HepG2 (cell line): ENCODE results near the gene SLC2A11. TPM values are rescaled to one million over a fixed set of nuclear protein-coding genes. Genes with fewer than 3 reads are reported as not detected.

Experiments used
- ARNTL ChIP-seq: sonication (generic); formaldehyde crosslinking; IDR thresholded peaks from 2 replicates; pipeline ENCODE4 v1.4.0; 2020; ENCODE audit warnings: mild to moderate bottlenecking, missing genetic modification reagents
- ATF1 ChIP-seq: IDR thresholded peaks from 2 replicates; pipeline ENCODE4 v1.6.1; 2016; ENCODE audit warnings: mild to moderate bottlenecking, control low read depth
- ATF7 ChIP-seq, 2 experiments: fragments of 450-650 bp in 1 of 2; sonication (generic) in 1 of 2; formaldehyde crosslinking in 1 of 2; IDR thresholded peaks; 2 replicates each; pipeline versions ENCODE4 v1.4.0 to v1.6.1; 2016 to 2020; ENCODE audit warnings: antibody characterized with exemption in 1 of 2, mild to moderate bottlenecking in 1 of 2, missing genetic modification reagents in 1 of 2
- DBP ChIP-seq: sonication (generic); formaldehyde crosslinking; IDR thresholded peaks from 2 replicates; pipeline ENCODE4 v1.4.0; 2020; ENCODE audit warnings: missing genetic modification reagents; ENCODE audit errors: not compliant biosample characterization
- E2F2 ChIP-seq: sonication (generic); formaldehyde crosslinking; IDR thresholded peaks from 2 replicates; pipeline ENCODE4 v1.4.0; 2020; ENCODE audit warnings: missing genetic modification reagents, borderline replicate concordance
- LBX2 ChIP-seq: sonication (generic); formaldehyde crosslinking; IDR thresholded peaks from 2 replicates; pipeline ENCODE4 v1.5.0; 2020; ENCODE audit warnings: missing genetic modification reagents, mild to moderate bottlenecking, borderline replicate concordance
- MNT ChIP-seq: fragments of 450-650 bp; IDR thresholded peaks from 2 replicates; pipeline ENCODE4 v1.6.1; 2016
- MZF1 ChIP-seq: sonication (generic); formaldehyde crosslinking; IDR thresholded peaks from 2 replicates; pipeline ENCODE4 v1.8.1; 2023; ENCODE audit warnings: mild to moderate bottlenecking, missing genetic modification reagents, borderline replicate concordance
- PRMT3 ChIP-seq: sonication (generic); formaldehyde crosslinking; IDR thresholded peaks from 2 replicates; pipeline ENCODE4 v1.8.1; 2022; ENCODE audit warnings: low read depth, mild to moderate bottlenecking, moderate library complexity, missing genetic modification reagents, borderline replicate concordance
- TBP ChIP-seq: sonication (generic); formaldehyde crosslinking; IDR thresholded peaks from 2 replicates; pipeline ENCODE4 v1.5.0; 2020; ENCODE audit warnings: missing genetic modification reagents
- ZFX ChIP-seq: sonication (generic); formaldehyde crosslinking; IDR thresholded peaks from 2 replicates; pipeline ENCODE4 v1.4.0; 2020; ENCODE audit warnings: mild to moderate bottlenecking, low read depth, missing genetic modification reagents, moderate library complexity
- ZMYM2 ChIP-seq: sonication (generic); formaldehyde crosslinking; IDR thresholded peaks from 2 replicates; pipeline ENCODE4 v1.8.0; 2022; ENCODE audit warnings: mild to moderate bottlenecking, missing genetic modification reagents
- ZNF30 ChIP-seq: sonication (generic); formaldehyde crosslinking; IDR thresholded peaks from 2 replicates; pipeline ENCODE4 v1.5.0; 2020; ENCODE audit warnings: mild to moderate bottlenecking, missing genetic modification reagents
- ZNF329 ChIP-seq: sonication (generic); formaldehyde crosslinking; IDR thresholded peaks from 2 replicates; pipeline ENCODE4 v1.9.0; 2021; ENCODE audit warnings: low read depth, mild to moderate bottlenecking, missing genetic modification reagents
- ZNF782 ChIP-seq: sonication (generic); formaldehyde crosslinking; IDR thresholded peaks from 2 replicates; pipeline ENCODE4 v1.4.0; 2020; ENCODE audit warnings: missing genetic modification reagents, mild to moderate bottlenecking, borderline replicate concordance
- polyA plus RNA-seq, 8 experiments: library from polyadenylated mRNA; depleted of rRNA in 3 of 8; stranded (reverse) in 7 of 8; unstranded in 1 of 8; fragments of >200 nt; fragmentation: Illumina TruSeq in 4 of 8; extraction: Trizol in 4 of 8; gene quantifications; 2 replicates each; pipeline versions ENCODE4 v1.2.1 to v1.2.3, GENCODE V29; 2011 to 2016; ENCODE audit warnings: low read depth in 4 of 8, missing spikeins in 1 of 8, mixed read lengths in 1 of 8; ENCODE audit not compliant: insufficient read depth in 1 of 8
- total RNA-seq, 5 experiments: library from RNA; depleted of rRNA; stranded (reverse); fragments of >200 nt; fragmentation: Illumina TruSeq; extraction: Trizol; gene quantifications; 2 replicates each; pipeline ENCODE4 v1.2.3, GENCODE V29; 2016; ENCODE audit warnings: low read depth in 1 of 5
- TF ChIP-seq, protein P1 (sequence below): sonication (generic); formaldehyde crosslinking; IDR thresholded peaks from 2 replicates; pipeline ENCODE4 v1.5.1; 2020; ENCODE audit warnings: missing genetic modification reagents, mild to moderate bottlenecking, borderline replicate concordance
- TF ChIP-seq, protein P2 (sequence below): IDR thresholded peaks from 2 replicates; pipeline ENCODE4 v1.6.1; 2012; ENCODE audit warnings: low read length, improper control_type of control experiment

The SLC2A11 gene
- total and polyA plus RNA-seq, 2 of the 13 experiments (the other 11 are each of a cell fraction or from before 2014, with no cell fraction given), result 15.2 to 15.4 TPM

DNA sequence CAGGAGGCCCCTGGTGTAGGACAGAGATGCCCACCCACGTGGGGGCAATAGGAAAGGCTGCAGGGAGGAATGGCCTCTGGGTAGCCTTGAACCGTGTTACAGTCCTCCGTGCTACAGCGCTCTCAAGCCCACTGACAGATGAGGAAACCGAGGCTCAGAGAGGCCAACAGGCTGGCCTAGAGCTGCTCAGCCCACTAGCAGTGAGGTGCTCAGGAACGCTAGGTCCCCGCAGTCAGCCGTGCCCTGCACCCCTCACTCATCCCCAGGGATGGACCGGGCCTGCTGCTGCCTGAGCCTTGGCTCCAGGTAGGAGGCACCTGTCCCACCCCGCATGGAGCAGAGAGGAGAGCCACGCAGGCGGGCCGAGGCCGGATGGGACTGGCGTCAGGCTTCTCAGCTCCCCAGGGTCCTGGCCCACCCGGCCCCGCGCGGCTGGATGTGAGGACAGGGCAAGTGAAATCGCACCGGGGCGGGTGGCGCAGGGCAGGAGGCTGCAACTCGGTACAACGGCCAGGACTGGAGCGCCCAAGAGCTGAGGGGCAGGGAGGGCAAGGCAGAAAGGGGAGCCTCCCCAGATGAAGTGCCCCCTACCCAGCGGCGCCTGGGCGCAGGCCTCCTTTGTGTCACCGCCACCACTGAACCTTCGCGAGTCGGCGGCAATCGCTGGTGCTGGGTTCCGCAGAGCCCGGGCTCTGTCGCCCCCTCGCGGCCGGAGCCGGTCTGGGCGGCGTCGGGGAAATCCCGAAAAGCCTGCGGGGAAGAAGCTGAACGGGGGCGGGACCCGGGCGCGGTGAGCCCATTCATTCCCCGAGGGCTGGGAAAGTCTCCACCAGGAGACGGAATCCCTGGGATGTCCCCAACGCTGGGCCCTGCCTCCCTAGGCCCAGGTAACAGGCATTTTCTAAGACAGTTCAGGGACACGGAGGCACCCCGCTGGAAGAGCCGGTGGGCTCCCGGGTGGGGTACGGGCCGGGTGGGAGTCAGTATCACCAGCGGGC is 8.4 kb upstream of the SLC2A11 start (continued):
- TF ChIP-seq, protein P1, sequence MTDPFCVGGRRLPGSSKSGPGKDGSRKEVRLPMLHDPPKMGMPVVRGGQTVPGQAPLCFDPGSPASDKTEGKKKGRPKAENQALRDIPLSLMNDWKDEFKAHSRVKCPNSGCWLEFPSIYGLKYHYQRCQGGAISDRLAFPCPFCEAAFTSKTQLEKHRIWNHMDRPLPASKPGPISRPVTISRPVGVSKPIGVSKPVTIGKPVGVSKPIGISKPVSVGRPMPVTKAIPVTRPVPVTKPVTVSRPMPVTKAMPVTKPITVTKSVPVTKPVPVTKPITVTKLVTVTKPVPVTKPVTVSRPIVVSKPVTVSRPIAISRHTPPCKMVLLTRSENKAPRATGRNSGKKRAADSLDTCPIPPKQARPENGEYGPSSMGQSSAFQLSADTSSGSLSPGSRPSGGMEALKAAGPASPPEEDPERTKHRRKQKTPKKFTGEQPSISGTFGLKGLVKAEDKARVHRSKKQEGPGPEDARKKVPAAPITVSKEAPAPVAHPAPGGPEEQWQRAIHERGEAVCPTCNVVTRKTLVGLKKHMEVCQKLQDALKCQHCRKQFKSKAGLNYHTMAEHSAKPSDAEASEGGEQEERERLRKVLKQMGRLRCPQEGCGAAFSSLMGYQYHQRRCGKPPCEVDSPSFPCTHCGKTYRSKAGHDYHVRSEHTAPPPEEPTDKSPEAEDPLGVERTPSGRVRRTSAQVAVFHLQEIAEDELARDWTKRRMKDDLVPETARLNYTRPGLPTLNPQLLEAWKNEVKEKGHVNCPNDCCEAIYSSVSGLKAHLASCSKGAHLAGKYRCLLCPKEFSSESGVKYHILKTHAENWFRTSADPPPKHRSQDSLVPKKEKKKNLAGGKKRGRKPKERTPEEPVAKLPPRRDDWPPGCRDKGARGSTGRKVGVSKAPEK, result no peak
- no peak for TF ChIP-seq LBX2 (CRISPR knock-in tag)
- TF ChIP-seq, protein P2, sequence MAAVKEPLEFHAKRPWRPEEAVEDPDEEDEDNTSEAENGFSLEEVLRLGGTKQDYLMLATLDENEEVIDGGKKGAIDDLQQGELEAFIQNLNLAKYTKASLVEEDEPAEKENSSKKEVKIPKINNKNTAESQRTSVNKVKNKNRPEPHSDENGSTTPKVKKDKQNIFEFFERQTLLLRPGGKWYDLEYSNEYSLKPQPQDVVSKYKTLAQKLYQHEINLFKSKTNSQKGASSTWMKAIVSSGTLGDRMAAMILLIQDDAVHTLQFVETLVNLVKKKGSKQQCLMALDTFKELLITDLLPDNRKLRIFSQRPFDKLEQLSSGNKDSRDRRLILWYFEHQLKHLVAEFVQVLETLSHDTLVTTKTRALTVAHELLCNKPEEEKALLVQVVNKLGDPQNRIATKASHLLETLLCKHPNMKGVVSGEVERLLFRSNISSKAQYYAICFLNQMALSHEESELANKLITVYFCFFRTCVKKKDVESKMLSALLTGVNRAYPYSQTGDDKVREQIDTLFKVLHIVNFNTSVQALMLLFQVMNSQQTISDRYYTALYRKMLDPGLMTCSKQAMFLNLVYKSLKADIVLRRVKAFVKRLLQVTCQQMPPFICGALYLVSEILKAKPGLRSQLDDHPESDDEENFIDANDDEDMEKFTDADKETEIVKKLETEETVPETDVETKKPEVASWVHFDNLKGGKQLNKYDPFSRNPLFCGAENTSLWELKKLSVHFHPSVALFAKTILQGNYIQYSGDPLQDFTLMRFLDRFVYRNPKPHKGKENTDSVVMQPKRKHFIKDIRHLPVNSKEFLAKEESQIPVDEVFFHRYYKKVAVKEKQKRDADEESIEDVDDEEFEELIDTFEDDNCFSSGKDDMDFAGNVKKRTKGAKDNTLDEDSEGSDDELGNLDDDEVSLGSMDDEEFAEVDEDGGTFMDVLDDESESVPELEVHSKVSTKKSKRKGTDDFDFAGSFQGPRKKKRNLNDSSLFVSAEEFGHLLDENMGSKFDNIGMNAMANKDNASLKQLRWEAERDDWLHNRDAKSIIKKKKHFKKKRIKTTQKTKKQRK, result no peak
- no peak for TF ChIP-seq MNT
- no peak for TF ChIP-seq ATF7 (IDR thresholded peaks at IDR 0.05)
- TF ChIP-seq ATF7 (CRISPR knock-in tag; IDR thresholded peaks at IDR 0.05), result no peak
- no peak for TF ChIP-seq MZF1 (CRISPR knock-in tag)
- TF ChIP-seq PRMT3 (CRISPR knock-in tag), result no peak
- peak; percentile 83 for TF ChIP-seq ZFX (CRISPR knock-in tag)
- TF ChIP-seq ARNTL (CRISPR knock-in tag), result no peak
- no peak for TF ChIP-seq DBP (CRISPR knock-in tag)
- no peak for TF ChIP-seq ZNF30
- TF ChIP-seq ZNF329 (CRISPR knock-in tag), result no peak
- TF ChIP-seq ZMYM2 (CRISPR knock-in tag), result peak; percentile 71; the same call in 1 of the 2 replicates
- no peak for TF ChIP-seq TBP (CRISPR knock-in tag)
- no peak for TF ChIP-seq ATF1
- TF ChIP-seq ZNF782 (CRISPR knock-in tag), result no peak
- TF ChIP-seq E2F2 (CRISPR knock-in tag), result no peak
